SU-DHL-6 (cell line): ENCODE data around the gene CHMP6.

Source experiments
- CTCF ChIP-seq: fragments of 200-600 bp; sonication (generic); IDR thresholded peaks from one replicate; pipeline ENCODE4 v1.5.1; 2017; ENCODE audit warnings: antibody characterized with exemption, mild to moderate bottlenecking, low read length, moderate library complexity; ENCODE audit not compliant: insufficient read depth, poor library complexity, severe bottlenecking
- EZH2phosphoT487 ChIP-seq: fragments of 200-600 bp; sonication (generic), shearing (Covaris generic); conservative IDR thresholded peaks from 2 replicates; pipeline ENCODE4 v1.6.1; 2018; ENCODE audit warnings: mild to moderate bottlenecking, antibody characterized with exemption, low read length, moderate library complexity, mixed read lengths

- no peak for TF ChIP-seq CTCF
- no peak for TF ChIP-seq EZH2phosphoT487
Measured at GRCh38 chr17:81020767-81021497, 29.3 kb downstream of the CHMP6 start.
